NCI-H2227 treated with DMSO at 0.1 percent for 48 hours (cell line): Measurements from ENCODE around the gene FAM219A.
"Not testable (repeated sequence)": the region's sequence is repeated elsewhere in the genome, so short reads cannot be mapped to it uniquely, and the experiment has no call there.

Experiments used
- DNase-seq: peaks from one replicate; lab custom pipeline; 2025; lab: John Stamatoyannopoulos, UW

FAM219A gene

DNA sequence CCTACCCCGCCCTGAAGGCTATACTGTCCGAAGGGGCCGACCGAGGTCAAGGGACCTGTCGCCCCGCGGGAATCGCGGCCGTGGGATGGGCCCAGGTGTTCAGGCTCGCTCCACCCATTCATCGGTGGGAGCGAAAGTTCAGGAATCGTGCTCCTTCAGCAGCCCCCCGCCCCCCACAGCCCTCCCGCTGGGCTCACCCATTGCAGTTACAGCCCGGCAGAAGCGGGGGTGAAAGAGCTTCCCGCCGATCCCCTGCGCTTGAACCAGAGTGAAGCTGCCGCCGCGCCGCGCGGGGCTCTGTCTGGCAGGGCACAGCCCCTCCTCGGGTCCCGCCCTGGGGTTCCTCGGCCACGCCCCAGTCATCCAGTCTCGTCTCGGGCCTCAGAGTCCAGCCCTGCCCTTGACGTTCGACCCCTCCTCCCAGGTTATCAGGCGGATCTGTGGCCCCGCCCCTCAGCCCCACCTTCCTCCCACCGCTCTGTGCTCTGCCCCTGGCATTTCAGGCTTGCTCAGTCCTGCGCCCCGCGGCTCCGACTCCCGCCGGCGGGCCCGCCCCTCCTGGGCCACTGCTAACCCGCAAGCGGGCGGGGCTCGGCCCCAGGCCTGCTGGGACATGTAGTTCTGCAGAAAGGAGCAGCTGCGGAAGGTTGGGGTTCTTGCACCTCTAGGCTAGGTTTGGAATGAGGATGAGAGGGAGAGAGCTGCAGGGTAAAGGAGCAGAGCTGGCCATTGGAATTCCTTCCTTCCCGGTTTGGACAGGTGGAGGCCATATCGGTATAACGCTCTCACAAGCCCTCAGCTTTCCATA, 81.6 kb downstream of the FAM219A start, which contains the start of gene MYORG:
TSS of gene MYORG (minus strand) at position 303 of the 808 bp plus-strand sequence. CDS start 3,955 bp downstream, outside the sequence.
- peak; percentile 86 for DNase-seq

DNA sequence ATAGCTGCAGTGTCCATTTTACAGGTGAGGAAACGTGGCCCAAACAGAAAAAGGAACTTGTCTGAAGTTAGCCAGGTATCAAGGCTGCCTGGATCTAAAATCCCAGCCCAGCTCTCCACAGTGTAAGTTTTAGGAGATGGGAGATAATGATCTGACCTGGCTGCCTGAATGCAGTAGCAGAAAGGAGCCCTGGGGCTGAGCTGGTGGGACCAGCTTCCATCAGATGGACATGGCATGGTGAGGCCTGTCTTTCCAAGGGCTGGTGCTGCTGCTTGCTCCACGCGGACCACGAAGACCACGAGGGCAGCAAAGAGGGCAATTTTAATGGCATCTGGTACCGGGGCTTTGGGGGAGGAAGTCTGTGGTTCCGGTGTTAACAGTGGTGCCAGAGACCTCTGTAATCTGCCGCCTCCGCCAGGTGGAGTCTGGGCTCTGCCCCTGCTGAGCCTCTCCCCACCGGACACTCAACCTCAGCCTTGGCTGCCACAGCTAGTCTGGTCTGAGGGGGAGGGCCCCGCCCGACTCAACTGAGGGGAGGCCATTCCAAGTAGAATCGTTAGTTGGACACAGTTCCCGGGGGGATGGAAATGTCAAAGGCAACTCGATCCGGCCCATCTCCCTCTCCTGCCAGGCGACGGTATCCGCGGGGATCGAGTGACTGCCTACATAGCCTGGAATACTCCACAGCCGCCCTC, 82.3 kb downstream of the FAM219A start:
- DNase-seq: no peak

DNA sequence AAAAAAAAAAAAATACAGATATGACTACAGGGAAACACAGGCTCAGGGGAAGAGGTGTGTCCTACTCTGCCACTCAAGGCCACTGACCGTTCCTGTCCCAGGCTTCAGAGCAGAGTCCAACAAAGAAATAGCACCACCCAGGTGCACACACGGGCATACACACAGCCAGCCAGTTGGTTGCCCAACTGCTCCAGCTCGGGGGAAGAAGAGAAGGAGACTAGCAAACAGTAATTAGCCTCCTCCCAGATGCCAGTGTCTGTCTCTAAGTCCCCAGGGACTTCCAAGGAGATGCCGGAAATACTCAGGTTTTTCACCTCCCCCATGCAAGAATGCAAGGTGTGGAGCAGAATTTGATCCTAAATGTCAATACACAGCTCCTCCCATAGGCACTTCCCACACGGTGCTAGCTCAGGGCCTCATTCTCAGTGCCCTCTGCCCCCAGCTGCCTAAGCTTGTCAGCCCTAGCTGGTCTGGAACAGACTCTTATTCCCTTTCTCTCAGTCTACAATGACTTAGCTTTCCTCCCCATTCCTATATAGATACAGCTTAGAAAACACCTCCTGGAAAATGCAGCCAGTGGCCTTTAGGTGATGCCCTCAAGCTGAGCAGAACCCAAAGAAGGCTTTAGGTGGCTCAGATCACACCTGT, 83.3 kb downstream of the FAM219A start:
- DNase-seq: no peak

DNA sequence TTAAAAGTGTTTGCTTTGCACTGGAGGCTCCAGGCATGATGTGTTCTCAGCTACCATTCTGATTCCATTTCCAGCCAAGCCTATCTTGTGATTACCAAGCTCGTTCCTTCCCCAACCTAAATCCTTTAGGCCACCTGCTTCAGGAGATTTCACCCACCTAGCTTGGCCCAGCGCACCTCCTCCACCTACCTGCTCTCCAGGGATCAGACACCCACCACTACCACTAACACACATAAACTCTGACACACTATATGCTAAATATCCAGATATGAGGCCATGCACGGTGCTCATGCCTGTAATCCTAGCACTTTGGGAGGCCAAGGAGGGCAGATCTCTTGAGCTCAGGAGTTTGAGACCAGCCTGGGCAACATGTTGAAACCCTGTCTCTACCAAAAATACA, 84.0 kb downstream of the FAM219A start:
- no peak for DNase-seq

DNA sequence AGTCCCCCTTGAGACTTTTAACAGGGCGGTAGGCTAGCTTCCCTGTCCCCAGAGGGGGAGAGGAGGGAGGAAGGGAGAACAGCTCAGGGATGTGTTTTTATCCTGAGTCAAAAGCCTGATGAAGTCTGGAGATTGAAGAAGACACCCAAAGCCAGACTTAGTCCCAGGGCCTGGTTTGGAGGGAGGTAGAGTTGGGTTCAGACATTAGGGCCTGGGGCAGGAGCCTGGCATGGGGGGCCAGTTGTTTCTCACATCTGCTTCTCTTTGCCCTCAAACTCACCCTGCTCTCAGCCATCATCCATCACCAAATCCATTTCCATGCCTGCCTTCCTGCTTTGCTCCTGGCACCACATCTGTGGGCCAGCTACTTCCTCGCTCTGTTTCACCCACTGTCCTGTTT, 84.6 kb downstream of the FAM219A start:
- DNase-seq: no peak

DNA sequence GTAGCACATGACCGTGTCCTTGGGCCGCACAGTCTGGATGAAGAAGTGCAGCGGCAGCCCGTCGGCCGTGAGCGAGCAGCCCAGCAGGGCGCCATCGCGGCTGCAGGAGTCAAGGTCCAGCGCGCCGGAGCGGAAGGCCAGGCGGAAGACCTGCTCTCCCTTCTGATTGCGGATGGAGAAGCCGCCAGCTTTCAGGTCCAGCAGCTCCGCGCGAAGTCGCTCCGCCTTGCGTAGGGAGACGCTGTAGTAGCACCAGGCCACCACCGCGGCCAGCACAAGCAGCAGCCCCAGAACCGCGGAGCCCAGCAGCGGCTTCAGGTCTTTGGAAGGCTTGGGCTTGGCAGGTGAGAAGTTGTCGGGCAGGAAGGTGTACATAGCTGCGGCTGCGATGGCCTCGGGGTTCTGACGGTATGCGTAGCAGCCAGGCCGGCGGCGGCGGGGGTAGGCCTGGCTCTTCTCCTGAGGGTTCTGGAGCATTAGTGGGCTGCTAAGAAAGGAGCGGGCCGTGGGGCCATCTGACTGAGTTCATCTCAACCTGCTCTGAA, 85.8 kb downstream of the FAM219A start:
- no peak for DNase-seq

DNA sequence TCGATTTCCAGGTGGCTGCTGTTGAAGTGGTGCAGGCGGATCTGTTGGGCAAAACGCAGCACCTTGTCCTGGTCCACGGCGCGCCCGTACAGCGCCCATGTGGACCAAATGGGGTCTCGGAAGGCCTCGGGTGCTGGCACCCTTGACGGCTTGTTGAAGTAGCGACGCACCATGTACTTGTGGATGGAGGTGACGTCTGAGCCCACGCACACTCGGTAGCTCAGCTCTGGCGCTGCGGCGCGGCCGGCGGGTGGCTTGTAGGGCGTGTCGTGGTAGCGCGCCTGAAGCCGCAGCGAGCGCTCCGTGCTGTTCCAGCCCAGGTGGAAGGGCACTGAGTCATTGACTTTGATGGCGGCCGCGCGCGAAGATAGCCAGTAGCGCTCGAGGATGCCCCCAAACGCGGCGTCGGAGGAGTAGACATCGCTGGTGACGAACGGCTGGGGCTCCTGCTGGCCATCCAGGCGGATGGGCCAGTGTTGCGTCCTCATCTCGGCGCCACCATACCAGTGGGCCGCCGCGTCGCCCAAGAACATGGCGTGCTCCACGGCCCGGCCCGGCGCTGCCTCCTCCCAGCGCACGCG, 86.4 kb downstream of the FAM219A start:
- no peak for DNase-seq

DNA sequence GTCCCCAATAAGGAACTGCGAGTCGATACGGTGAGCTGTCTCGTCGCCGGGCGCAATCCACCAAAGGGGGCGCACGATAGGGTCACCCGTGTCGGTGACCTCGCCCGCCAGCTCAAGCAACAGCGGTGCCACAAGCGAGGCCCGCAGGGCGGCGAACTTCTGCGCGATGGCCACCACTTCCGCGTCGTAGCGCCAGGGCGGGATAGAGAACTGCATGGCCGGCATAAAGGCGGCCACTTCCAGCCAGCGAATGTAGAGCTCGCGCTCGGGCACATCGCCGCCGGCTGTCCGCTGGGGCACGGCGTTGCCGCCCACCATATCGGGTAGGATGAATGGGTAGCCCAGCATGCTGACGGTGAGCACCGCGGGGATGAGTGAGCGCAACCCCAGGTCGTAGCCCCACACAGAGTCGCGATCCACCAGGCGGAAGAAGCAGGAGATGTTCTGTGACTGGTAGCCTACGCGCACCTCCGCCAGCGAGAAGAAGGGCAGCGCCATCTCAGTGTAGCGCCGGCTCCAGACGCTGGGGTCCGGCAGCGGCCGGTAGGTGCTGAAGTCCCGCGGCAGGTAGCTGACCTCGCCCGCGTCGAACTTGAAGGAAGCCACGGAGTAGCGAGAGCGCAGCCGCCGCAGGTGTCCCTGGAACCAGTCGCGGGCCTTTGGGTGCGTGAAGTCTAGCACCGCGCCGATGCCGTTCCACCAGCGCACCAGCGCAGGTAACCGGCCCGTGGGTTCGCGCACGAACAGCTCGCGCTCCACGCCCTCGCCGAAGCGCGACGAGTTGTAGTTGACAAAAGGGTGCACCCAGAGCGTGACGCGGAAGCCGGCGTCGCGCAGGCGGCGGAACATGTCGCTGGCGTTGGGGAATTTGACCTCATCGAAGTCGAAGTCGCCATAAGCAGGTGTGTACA, 87.1 kb downstream of the FAM219A start:
- no peak for DNase-seq

DNA sequence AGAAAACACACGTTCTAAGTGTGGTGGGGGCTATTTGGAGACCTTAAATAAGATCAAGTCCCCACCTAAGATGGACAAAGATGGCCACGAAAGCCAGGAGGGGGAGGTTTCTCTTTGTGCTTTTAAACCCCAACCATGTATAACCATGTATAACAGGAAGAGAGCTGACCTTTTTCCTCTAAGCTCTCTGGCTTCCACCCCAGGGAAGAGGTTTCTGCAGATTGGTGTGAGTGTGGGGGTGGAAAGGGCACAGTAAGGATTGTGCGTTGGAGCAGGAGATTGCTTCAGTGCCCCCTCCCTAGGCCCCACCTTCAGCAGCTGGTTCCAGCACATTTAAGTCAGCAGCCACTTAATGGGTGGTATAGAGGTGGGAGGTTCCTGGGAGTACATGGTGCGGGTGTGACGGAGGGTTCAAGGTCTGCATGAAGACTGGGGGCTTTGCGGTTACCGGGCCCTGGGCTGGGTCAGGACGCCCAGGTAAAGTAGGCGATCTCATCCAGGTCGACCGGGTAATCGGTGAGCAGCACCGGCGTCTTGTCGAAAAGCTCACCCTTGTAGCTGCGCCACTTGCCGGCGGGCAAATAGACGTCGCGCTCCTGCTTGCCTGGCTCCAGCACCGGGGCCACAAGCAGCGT, 87.9 kb downstream of the FAM219A start:
- no peak for DNase-seq

DNA sequence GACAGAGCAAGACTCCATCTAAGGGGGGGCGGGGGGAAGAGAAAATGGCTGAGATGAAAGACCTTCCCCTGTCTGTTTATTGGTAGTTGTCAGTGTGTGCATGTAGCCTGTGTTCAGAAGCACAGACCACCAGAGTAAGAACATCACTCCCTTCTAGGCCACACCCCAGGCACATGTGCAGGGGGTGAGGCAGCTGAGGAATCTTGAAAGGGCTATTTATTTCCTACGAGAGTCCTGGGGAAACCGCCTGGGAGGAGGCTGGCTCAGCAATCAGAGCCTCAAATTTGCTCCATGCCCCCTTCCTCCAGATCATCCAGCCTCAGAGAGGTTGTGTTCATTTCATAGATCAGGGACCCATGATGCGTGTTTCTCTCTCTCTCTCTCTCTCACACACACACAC, 88.7 kb downstream of the FAM219A start:
- no peak for DNase-seq

DNA sequence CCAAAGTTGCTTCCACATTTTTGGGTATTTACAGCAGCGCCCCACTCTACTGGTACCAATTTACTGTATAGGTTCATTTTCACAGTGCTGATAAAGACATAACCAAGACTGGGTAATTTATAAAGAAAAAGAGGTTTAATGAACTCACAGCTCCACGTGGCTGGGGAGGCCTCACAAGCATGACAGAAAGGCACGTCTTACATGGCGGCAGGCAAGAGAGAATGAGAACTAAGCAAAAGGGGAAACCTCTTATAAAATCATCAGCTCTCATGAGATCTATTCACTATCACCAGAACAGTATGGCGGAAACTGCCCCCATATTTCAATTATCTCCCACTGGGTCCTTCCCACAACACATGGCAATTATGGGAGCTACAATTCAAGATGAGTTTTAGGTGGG, 89.6 kb downstream of the FAM219A start:
- DNase-seq: not testable (repeated sequence)

DNA sequence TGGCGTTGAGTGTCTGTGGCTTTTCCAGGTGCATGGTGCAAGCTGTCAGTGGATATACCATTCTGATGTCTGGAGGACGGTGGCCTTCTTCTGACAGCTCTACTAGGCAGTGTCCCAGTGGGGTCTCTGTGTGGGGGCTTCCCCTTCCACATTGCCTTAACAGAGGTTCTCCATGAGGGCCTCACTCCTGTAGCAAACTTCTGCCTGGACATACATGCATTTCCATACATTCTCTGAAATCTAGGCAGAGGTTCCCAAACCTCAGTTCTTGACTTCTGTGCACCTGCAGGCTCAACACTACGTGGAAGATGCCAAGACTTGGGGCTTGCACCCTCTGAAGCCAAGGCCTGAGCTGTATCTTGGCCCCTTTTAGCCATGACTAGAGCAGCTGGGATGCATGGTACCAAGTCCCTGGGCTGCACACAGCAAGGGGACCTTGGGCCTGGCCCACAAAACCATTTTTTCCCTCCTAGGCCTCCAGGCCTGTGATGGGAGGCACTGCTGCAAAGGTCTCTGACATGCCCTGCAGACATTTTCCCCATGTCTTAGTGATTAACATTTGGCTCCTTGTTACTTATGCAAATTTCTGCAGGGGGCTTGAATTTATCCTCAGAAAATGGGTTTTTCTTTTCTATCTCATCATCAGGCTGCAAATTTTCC, 90.5 kb downstream of the FAM219A start:
- not testable (repeated sequence) for DNase-seq

DNA sequence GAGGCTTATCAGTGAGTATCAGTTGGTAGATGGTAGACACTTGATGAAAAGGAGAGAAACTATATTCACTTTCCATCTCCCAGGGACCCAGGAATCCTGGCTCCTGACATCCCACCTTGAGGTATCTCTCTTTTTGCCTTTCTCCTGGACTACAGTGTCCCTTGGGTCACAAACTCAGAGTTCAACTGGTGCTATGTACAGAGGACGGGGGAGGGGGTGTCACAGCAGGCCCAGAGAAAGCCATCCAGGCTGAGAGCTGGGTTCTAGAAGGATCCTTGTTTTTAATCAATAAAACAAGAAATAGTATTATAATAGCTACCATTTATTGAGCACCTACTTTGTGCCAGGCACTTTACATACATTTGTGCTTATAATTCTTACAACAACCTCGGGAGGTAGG, 92.0 kb downstream of the FAM219A start:
- no peak for DNase-seq

DNA sequence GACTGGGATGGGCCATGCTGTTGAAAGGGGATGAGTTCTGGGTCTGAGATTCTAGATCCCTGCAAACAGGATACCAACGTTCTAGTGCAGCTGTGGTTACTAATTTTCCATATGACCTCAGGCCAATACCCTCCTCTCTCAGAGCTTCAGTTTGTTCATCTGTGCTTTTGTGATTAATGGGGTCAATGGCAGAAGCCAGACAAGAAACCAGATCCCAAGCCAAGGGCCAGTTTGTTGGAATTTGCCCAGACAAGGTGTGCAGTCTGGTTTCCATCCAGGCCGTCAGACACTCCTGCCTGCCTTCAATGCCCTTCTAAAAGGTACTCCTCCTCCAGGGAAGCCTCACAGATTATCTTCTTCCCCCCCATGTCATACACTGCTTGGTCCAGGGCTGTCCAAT, 93.1 kb downstream of the FAM219A start:
- DNase-seq: no peak

DNA sequence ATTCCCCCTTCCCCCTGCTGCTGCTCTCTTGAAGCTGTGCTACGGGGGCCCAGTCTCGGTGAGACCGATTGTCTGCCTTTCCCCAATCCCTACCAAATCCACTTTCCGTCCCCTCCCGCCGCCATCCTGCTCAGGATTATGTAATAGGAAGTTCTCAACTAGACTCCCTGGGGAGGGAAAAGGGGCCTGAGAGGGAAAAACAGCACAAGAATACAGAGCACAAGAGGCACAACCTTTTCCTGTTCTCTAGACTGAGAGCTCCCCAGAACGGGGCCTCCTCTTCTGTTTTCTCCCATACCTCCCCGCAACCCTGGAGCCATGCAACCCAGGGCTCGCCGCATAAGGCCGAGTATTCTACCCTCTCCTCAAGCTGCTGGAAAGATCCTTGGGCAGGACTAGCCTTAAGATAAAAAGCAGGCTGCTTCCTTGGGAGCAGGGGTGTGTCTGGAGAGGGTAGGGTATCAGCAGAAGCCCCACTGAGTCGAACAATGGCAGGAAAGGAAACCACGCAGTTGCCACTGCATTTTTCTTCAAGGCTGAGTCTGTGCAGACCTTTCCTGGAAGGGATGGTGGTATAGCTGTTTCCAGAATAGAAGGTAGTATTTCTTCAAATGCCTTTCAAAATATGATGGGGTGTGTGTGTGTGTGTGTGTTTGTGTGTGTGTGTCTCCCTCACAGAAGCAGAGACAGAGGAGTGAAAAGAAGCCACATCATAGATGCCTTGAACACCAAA, 94.6 kb downstream of the FAM219A start:
- DNase-seq: peak; percentile 17

DNA sequence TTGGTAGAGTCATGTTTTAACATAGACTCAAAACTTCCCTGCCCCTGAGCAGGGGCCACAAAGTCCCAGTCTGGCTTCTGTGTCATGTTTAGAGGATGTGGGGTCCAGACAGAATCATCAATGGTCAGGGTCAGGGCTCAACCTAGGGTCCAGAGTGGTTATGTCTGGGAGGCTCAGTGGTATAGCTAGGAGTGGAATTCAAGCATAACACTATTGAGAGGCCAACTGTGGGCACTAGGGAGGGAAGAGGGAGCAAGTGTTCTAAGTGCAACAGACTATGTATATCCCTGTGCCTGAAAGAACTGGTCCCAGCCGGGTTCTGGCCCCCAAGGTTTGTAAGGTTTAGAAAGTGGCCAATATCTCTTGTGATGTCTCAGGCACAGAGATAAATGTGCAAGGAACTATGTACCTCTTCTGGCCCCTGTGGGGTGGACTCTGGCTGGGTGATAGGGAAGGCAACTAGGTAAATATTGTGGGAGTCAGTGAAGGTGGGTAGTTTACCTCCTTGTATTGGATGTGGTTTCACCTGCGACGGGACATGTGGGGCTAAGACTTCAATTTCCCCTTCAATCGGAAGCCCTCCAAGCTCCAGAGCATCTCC, 95.7 kb downstream of the FAM219A start:
- DNase-seq: no peak

DNA sequence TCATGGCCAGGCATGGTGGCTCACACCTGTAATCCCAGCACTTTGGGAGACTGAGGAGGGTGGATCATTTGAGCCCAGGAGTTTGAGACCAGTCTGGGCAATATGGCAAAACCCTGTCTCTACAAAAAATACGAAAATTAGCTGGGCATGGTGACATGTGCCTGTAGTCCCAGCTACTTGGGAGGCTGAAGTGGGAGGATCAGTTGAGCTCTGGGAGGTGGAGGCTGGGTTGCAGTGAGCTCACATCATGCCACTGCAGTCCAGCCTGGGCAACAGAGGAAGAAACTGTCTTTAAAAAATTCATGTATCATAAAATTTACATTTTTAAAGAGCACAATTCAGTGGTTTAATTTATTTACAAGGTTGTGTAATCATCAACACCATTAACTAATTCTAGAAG, 105.4 kb downstream of the FAM219A start:
- DNase-seq: not testable (repeated sequence)

DNA sequence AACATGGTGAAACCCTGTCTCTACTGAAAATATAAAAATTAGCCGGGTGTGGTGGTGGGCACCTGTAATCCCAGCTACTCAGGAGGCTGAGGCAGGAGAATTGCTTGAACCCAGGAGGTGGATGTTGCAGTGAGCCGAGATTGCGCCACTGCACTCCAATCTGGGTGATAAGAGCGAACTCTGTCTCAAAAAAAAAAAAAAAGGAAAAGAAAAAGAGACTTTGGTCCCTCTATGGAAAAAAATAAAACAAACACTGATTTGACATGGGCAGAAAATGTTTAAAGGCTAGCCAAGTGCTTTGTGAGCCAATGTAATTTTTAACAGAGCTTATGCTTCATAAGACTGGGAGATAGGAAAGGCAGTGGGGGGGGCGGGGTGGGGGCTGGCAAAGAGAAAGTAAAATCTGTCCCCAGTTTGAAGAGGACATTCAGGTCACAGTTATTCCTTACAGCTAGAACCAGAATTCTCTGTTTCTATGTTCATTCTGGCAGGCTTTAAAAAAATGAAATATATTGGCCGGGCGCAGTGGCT, 106.2 kb downstream of the FAM219A start:
- DNase-seq: not testable (repeated sequence)

DNA sequence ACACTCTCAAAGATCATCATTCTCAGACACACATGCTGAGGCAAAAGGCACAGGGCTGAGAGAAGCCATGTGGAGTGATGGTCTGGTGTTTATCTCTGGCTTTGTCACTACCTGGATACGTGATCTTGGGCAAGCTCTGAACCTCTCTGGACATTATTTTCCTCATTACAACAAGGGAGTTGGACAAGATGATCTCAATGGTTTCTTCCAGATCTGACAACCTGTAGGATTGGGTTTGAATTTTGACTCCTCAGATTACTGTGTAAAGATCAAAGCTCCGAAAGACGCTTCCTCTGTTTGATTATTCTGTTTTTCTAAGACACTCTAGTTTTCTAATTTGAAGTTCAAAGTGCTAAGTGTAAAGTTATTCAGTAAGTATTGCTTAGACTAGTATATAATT, 109.0 kb downstream of the FAM219A start:
- no peak for DNase-seq
